GM21528 (cell line): ENCODE results near the gene FHAD1.
"Not testable (repeated sequence)": the region's sequence is repeated elsewhere in the genome, so short reads cannot be mapped to it uniquely, and the experiment has no call there.

Source experiments
- ATAC-seq: cut with Tn5 transposase; IDR thresholded peaks from one replicate; pipeline ENCODE4 v1.9.1; 2021; ENCODE audit warnings: mild to moderate bottlenecking, moderate library complexity; ENCODE audit not compliant: unreplicated experiment, low FRiP score

FHAD1 gene

DNA sequence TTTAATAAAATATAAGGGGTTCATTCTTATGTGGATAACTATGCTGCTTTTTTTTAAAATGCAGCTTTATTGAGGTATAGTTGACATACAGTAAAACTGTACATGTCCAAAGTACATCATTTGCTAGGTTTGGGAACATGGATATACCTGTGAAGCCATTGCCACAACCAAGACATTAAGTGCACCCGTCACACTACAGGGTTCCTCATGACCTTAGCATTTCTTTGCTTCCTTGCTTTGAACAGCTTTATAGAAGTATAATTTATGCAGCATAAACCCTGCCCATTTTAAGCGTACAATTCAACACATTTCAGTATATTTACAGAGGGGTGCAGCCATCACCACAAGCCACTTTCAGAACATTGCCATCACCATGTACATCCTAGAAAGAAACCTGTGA lies 26.3 kb downstream of the FHAD1 start:
- no peak for ATAC-seq

DNA sequence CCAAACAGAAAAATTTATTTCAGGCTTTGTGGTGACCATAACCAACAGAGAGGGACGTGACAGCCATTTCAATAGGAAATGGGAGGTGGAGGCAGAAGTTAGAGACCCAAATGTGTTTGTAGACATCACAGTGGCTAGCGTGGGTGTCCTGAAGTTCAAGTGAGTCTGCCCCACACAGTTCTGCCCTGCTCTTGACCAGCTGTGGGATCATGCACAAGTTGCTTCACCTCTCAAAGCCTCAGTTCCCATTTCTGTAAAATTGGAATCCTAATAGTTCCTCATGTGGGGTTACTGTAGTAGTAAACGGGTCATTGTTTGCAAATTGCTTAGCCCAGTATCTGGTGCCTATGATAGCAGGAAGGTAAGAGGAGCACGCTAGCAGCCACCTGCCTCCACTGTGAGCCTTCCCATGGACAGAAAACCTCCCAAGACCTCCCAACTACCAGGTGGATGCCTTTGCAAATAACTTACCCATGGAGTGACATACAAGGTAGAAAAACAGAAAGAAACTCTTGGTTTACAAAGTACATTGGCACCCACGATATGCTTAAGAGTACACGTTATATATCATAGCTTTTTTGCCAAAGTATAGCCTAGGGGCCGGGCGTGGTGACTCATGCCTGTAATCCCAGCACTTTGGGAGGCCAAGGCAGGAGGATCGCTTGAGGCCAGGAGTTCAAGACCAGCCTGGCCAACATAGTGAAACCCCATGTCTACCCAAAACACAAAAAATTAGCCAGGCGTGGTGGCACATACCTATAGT lies 29.1 kb downstream of the FHAD1 start:
- ATAC-seq, result no peak

DNA sequence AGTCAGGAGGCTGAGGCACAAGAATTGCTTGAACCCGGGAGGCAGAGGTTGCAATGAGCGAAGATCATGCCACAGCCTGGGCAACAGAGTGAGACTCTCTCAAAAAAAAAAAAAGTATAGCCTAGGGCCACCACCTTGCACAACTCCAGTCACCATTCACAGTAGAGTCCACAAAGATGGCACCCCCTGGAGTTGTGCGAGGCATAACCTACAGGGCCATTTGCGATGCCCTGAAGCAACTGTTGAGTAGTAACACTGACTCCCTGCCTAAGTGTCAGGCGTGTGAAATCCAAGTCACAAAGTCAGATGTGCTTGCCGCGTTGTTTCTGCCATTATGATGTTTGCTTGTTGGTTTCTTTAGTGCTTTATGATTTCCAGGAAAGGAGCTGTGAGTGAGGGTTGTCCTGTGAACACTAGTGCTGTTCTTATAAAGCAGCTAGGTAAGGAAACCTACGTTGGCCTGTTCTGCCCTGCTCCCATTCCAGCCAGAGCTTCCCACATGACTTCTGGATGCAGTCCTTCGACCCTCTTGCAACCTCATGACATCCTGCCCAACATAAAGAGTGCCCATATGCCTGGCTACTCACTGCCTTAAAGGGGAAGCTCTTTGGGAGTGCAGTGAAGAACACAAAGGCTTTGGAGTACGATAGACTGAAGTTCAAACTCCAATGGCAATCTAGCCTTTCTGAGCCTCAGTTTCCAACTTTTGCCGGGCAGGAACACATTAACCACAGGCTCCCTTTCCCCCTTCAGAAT lies 29.8 kb downstream of the FHAD1 start:
- ATAC-seq, result no peak

GRCh38 chr1:15277447-15277838 lies 30.4 kb downstream of the FHAD1 start:
- no peak for ATAC-seq

DNA sequence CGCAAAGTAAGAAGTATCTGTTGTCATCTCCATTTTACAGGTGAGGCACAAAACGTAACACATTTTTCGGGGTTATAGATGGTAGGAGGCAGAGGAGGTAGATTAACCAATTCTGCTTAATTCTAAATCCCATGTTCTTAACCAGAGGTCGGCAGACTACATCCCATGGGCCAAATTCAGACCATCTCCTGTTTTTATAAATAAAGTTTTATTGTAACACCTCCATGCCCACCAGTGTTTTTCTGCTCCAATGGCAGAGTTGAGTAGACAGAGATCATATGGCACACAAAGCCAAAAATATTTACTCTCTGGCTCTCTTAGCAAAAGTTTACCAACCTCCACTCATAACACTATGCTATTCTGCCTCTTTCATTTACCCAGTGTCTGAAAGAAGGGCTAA lies 30.9 kb downstream of the FHAD1 start:
- no peak for ATAC-seq

DNA sequence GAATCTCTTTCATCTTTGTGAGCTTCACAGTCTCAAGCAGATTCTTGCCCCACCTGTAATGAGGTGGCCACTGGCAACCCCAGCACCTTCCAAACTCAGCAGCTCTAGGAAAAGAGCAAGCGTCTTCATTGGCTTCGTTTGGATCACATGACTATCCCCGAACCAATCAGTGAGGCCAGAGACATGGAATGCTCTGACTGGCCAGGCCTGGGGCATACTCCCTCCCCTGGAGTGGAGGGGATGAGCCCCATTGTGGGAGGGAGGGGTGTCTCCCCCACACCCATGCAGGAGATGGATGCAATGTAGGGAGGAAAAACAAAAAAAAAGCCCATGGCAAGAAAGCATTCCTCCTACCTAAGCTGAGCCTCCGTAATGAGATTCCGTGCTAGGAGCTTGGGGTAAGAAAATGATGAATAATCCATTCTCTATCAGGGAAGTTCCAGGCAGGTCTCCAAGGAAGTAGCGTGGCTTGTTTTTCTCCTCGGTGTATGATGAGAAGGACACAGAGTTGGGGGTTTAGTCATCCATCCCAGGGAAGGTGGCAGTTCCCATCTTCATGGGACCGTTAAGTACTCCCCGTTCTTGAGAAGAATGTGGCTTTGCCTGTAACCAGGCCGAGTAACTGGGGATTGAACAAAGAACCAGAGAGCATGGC lies 32.7 kb downstream of the FHAD1 start:
- ATAC-seq, result no peak

- no peak for ATAC-seq
These were observed 33.4 kb downstream of the FHAD1 start for GRCh38 chr1:15280416-15280815.

DNA sequence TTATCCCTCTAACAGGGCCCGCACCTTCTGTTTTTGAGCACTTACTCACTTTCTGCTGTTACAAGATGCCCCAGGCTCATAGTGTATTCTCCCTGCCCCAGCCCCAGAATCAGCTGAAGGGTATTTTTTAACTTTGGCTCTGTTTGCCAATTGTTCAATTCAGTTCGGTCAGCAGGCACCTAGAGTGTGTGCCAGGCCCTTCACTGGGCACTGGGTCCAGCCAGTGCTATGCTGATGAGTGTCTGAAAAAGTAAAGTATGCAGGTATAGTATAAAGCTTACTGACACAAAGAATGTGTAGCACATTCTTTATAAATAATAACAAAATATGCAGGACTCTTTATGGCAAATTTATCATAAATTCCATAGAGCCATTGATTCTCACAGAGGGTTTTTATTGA lies 35.0 kb downstream of the FHAD1 start:
- no peak for ATAC-seq

DNA sequence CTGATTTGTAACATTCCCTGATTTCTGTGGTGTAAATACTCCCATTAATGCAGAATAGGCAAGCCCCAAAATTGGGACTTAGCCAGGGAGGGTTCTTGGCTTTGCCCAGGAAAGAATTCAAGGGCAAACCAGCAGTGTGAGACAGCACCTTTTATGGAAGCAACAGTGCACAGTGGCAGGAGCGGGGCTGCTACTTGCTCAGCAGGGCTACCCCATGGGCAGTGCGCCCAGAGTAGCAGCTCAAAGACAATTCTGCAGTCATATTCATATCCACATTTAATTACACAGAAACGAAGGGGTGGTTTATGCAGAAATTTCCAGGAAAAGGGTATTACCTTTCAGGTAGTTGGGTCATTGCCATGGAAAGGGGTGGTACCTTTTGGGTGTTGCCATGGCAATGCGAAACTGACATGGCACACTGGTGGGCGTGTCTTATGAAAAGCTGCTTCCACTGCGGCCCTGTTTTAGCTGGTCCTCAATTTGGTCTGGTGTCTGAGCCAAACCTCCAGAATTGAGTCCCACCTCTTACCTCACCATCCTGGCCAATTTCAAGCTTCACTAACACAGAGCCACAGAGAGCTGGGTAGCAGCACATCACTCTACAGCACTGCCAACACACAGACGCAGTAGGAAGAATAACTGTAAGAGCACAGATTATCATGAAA lies 35.9 kb downstream of the FHAD1 start:
- no peak for ATAC-seq

DNA sequence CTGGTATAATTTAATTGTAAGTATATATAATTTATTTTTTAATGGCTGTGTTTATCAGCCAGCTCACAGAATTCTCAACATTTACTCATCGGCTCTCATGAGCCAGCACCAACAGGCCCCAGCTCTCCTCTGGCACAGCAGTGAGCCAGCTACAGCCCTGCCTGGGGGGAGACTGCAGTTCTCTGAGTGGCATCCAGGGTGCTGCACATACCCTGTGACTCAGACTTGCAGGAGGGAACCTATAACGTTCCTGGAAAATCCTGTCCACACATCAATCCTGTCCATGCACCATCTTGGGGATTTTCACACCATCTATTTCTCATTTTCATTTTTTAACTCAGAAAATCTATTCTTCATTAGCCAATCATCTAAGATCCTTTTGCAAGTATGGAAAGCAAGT lies 36.5 kb downstream of the FHAD1 start:
- no peak for ATAC-seq

DNA sequence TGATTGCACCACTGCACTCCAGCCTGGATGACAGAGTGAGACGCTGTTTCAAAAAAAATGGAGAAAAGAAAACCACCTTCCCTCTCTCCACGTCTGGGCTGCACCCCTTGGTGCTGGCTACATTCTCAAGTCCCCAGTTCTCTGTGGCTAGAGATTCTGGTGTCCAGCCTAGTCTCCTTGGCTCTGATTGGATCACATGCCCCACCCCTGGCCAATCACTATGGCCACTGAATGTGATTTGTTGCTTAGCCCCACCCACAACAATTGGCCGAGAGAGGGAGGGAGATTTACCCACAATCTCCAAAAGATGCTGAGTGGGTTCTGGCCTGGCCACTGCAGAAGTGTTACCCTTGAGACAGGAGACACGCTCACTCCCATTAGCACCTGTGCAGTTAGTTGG lies 39.4 kb downstream of the FHAD1 start:
- no peak for ATAC-seq

DNA sequence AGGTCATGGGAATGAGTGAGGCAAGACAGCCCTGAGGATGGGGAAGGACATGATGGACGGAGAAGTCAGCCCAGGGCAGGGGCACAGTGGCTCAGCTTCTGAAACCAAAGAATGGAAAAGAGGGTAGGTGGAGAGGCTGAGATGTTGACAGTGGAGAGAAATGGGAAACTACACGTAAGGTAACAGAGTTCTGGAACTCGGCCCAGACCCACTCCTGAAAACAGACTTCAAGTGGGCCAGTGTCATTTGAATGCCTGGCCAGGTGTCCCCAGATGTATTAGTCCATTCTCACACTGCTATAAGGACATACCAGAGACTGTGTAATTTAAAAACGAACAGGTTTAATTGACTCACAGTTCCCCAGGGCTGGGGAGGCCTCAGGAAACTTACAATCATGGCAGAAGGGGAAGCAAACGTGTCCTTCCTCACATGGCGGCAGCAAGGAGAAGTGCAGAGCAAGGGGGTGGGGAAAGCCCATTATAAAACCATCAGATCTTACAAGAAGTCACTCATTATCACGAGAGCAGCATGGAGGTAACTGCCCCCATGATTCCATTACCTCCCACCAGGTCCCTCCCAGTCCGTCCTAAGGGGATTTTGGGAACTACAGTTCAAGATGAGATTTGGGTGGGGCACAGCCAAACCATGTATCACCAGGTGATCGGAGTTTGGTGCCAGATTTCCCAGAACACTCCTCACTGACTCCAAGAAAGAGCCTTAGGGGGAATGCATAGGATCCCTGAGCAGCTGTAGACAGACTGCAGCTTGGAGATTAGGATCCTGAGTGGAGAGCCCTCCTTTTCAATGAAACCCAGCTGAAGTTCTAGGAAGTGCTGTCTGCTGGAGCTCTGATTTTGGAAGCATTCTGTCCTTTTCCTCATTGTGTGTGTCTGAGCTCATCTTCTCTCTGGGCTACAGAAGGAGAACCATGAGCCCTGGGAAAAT lies 40.3 kb downstream of the FHAD1 start:
- no peak for ATAC-seq

DNA sequence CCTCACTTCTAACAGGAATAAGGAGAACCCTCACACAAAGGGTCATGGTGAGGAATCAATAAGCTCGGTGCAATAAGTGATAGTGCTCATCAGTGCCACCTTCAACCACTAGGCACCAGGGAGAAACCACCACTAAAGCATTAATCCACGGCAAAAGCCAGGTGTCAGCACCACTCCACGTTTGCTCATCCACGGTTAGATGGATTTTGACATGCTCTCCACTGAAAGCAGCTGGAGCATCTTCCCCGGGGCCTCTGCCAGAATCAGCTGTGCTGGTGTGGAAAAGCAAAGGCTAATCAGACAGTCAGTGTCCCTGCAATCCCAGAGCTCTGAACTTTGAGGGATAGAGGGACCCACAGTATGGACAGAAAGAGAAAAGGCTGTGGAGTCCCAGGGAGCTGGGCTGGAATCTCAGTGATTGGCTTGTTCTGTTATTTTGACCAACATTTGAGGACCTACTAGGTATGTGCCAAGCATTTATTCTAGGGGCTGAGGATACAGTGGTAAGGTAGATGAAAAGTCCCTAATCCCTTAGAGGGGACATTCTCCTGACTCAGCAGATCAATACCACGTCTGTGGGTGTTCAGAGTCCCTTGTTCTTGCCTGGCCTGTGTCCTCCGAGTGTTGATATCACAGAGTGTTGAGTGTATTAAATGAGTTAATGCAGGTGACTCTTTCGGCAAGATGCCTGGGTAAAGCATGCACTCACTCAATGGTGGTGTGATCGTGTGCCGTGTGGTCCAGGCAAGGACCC lies 41.3 kb downstream of the FHAD1 start:
- ATAC-seq, result no peak

GRCh38 chr1:15289251-15289651 lies 42.2 kb downstream of the FHAD1 start:
- no peak for ATAC-seq

DNA sequence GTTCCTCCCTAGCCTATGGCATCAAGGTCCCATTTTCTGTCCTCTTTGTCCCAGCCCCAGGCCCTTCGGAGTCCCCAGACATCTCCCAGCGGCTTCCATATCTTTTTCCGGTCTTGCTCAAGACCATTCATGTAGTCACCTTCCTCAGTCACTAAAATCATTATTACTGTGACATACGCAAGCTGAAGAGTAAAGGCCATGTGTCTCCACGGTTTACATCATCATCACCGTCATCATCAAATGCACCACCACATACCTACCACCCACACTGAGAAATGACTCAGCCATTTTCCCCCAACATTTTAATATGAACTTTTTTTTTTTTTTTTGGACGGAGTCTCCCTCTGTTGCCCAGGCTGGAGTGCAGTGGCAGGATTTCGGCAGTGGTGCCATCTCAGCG lies 43.4 kb downstream of the FHAD1 start:
- no peak for ATAC-seq

DNA sequence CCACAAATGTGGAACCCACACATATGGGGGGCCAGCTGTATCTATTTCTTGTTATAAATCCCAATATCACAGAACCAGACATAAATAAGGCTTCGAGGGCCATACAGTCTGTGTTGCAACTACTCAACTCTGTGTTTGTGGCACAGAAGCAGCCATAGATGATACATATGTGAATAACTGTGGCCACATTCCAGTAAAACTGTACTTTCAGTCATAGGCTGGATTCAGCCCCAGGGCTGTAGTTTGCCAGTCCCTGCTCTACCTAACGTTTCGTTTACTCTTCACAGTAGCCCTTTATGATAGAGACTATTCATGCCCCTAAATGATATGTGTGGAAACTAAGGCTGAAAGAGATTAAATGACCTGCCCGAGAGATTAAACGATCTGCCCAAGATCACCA lies 48.7 kb downstream of the FHAD1 start:
- no peak for ATAC-seq

GRCh38 chr1:15296585-15297321 lies 49.7 kb downstream of the FHAD1 start:
- no peak for ATAC-seq

- not testable (repeated sequence) for ATAC-seq
These were observed 51.0 kb downstream of the FHAD1 start for GRCh38 chr1:15297975-15298374.

GRCh38 chr1:15299179-15299578 lies 52.2 kb downstream of the FHAD1 start:
- ATAC-seq, result no peak
